Activated naive CD8-positive, alpha-beta T cell treated with anti-CD3 and anti-CD28 coated beads, Interleukin-2, amount 50 U/mL, for 24 hours (primary cell): ENCODE data around the gene EPAS1.

Experiments
- ATAC-seq: fragments of 150-1000 bp; cut with Tn5 transposase; one replicate; pipeline ENCODE4 v1.10.0; 2021
- DNase-seq: peaks from one replicate; pipeline ENCODE4 v3.0.0; 2021
- H3K27ac Mint-ChIP-seq: one replicate; pipeline ENCODE4 v1.8.0; 2021; ENCODE audit warnings: mild to moderate bottlenecking, mixed read lengths
- H3K27me3 Mint-ChIP-seq: one replicate; pipeline ENCODE4 v1.8.0; 2021; ENCODE audit warnings: mixed read lengths
- H3K36me3 Mint-ChIP-seq: one replicate; pipeline ENCODE4 v1.8.0; 2021; ENCODE audit warnings: low read depth, mixed read lengths
- H3K4me1 Mint-ChIP-seq: one replicate; pipeline ENCODE4 v1.8.0; 2021; ENCODE audit warnings: mixed read lengths
- H3K4me3 Mint-ChIP-seq: one replicate; pipeline ENCODE4 v1.8.0; 2021; ENCODE audit warnings: mild to moderate bottlenecking, moderate library complexity, mixed read lengths
- H3K9me3 Mint-ChIP-seq: one replicate; pipeline ENCODE4 v1.8.0; 2021; ENCODE audit warnings: mixed read lengths

The EPAS1 gene

GRCh38 chr2:46303233-46303632 is 6.0 kb downstream of the EPAS1 start:
- DNase-seq: no peak
- Mint-ChIP-seq H3K36me3 (no peaks in the 10 kb centered on the region), H3K4me1 (peaks cover 38% of the 10 kb centered on the region), H3K27me3 (peaks cover 73% of the 10 kb centered on the region), H3K4me3 (no peak overlapping the region), H3K9me3 (peaks cover 3% of the 10 kb centered on the region), H3K27ac (no peak overlapping the region)
- no peak for ATAC-seq

DNA sequence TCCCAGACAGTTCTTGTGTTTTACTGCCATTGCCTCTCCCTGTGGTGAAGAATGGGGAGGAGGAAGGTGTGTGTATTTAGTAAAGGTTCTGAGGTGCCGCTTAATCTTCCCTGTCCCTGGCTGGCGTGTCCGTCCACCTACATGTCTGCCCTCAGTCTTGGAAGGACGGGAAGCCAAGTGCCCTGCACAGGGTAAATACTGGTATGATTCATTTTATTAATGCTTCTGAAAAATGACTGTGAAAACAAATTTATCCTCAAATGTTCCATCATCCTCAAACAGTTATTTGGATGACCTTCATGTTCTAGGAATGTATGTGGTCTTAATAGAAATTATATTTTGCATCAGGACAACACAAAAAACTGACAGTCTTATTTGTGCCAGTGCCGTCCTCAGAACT is 6.6 kb downstream of the EPAS1 start:
- Mint-ChIP-seq H3K36me3 (no peaks in the 10 kb centered on the region), H3K27me3 (peaks cover 71% of the 10 kb centered on the region), H3K4me3 (no peak overlapping the region), H3K4me1 (peaks cover 35% of the 10 kb centered on the region), H3K27ac (no peak overlapping the region), H3K9me3 (peaks cover 3% of the 10 kb centered on the region)
- DNase-seq (no peak), ATAC-seq (no peak)

DNA sequence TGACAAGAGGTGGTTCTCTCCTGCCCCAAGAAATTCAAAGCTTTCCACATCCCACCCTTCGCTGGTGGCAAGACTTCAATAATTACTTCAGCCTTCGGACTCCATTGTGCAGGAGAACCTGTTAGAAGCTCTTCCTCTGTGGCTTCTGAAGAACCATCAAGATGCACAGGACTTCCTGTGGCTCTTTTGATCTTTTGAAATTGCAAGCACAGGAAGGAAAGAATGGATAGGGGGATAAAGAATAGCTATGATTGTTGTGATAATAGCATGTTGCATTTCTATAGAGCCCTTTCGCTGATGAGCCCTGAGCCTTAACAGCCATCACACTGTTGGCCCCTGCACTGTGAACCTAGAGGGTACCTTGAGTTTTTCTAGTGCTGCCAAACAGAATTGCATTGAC is 7.4 kb downstream of the EPAS1 start:
- Mint-ChIP-seq H3K4me1 (peaks cover 27% of the 10 kb centered on the region), H3K4me3 (no peak overlapping the region), H3K27ac (peak overlapping the region; percentile 29), H3K36me3 (no peaks in the 10 kb centered on the region), H3K9me3 (peaks cover 3% of the 10 kb centered on the region), H3K27me3 (peaks cover 68% of the 10 kb centered on the region)
- no peak for ATAC-seq
- no peak for DNase-seq

- no peaks in the 10 kb centered on the region for H3K36me3 Mint-ChIP-seq
- peaks cover 3% of the 10 kb centered on the region for H3K9me3 Mint-ChIP-seq
- DNase-seq (no peak), ATAC-seq (no peak)
- peaks cover 64% of the 10 kb centered on the region for H3K27me3 Mint-ChIP-seq
- H3K4me1 Mint-ChIP-seq: peaks cover 23% of the 10 kb centered on the region
- H3K27ac Mint-ChIP-seq: peak overlapping the region; percentile 29
- H3K4me3 Mint-ChIP-seq: no peak overlapping the region
Observed at GRCh38 chr2:46305187-46305586, 8.0 kb downstream of the EPAS1 start.

DNA sequence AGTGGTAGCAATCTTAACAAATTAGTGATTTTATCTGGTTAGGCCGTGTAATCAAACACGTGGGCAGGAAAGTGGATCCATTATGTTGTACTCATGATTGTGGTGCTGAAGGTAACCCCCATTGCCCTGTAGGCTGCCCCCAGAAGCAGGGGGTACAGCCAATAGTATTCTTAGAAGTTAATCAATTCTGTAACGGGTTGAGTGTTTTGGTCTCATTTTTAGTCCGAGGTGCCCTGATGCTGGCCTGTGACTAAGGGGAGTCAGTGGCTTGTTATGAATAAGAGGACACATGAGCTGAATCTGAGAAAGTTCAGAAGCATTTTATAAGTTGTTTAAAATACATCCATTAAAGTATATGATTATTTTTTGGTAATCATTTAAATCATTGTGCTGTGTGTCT is 8.6 kb downstream of the EPAS1 start:
- Mint-ChIP-seq H3K4me3 (no peak overlapping the region), H3K9me3 (peaks cover 3% of the 10 kb centered on the region), H3K4me1 (peaks cover 23% of the 10 kb centered on the region), H3K36me3 (no peaks in the 10 kb centered on the region), H3K27ac (no peak overlapping the region), H3K27me3 (peaks cover 60% of the 10 kb centered on the region)
- DNase-seq (no peak), ATAC-seq (peak; percentile 49)

GRCh38 chr2:46306330-46306751 is 9.1 kb downstream of the EPAS1 start:
- H3K27me3 Mint-ChIP-seq: peaks cover 57% of the 10 kb centered on the region
- DNase-seq: no peak
- ATAC-seq: no peak
- no peak overlapping the region for H3K27ac Mint-ChIP-seq
- H3K4me1 Mint-ChIP-seq: peaks cover 23% of the 10 kb centered on the region
- H3K4me3 Mint-ChIP-seq: no peak overlapping the region
- peaks cover 3% of the 10 kb centered on the region for H3K9me3 Mint-ChIP-seq
- no peaks in the 10 kb centered on the region for H3K36me3 Mint-ChIP-seq

DNA sequence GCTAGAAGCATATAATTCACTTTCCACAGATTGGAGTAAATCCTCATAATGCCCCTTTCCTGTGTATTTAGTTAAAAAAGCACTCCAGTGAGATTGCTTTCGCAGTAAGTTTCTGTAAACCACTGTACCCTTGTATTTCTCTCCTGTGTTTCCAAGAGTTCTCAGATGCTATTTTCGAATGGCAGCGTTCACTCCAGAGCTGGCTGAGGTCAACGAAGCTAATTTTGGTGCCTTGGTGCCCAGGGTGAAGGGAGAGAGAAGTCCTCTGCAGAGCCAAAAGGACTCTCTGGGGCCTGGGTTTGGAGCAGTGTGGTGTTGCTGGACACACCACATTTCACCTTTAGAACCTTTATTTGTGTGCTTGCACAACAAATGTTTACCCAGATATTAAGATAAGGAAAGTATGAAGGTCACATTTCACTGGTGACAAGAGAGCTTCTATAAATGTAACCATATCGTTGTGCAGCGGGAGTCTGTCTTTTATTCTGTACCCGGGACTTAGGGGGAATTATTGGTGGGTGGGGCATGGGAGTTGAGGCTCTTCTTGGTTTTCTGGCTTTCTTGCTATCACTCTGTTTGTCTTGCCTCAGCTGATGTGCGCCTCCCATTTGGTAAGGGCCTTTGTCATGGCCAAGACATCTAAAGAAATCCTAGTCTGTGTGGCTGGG is 9.9 kb downstream of the EPAS1 start:
- Mint-ChIP-seq H3K27ac (no peak overlapping the region), H3K9me3 (peaks cover 3% of the 10 kb centered on the region), H3K36me3 (no peaks in the 10 kb centered on the region), H3K27me3 (peaks cover 53% of the 10 kb centered on the region), H3K4me1 (peaks cover 23% of the 10 kb centered on the region), H3K4me3 (no peak overlapping the region)
- no peak for ATAC-seq
- no peak for DNase-seq

DNA sequence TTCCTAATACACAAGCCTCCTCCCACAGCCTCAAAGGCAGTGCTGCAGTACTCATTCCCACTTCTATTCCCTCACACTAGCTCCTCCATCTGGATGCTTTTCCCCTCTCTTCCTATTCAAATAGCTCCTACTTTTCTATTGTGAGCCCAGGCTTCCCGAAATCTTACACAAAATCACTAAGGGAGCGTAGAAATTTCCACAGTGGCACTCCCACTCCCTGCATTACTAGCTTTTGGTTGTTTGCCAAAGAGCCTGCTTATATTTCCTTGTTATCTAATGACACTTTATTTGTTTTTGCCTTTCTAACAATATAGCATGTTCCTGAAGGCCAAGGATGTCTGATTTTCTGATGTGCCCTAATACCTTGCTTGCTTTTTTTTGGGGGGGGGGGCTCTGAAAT is 10.9 kb downstream of the EPAS1 start:
- ATAC-seq (no peak), DNase-seq (no peak)
- Mint-ChIP-seq H3K9me3 (peaks cover 3% of the 10 kb centered on the region), H3K4me3 (no peak overlapping the region), H3K27ac (no peak overlapping the region), H3K36me3 (no peaks in the 10 kb centered on the region), H3K4me1 (peaks cover 23% of the 10 kb centered on the region), H3K27me3 (peaks cover 44% of the 10 kb centered on the region)

GRCh38 chr2:46308629-46309028 is 11.4 kb downstream of the EPAS1 start:
- H3K27me3 Mint-ChIP-seq: peaks cover 41% of the 10 kb centered on the region
- H3K4me1 Mint-ChIP-seq: peaks cover 22% of the 10 kb centered on the region
- no peak overlapping the region for H3K4me3 Mint-ChIP-seq
- H3K36me3 Mint-ChIP-seq: no peaks in the 10 kb centered on the region
- no peak overlapping the region for H3K27ac Mint-ChIP-seq
- DNase-seq: no peak
- peaks cover 3% of the 10 kb centered on the region for H3K9me3 Mint-ChIP-seq
- no peak for ATAC-seq

DNA sequence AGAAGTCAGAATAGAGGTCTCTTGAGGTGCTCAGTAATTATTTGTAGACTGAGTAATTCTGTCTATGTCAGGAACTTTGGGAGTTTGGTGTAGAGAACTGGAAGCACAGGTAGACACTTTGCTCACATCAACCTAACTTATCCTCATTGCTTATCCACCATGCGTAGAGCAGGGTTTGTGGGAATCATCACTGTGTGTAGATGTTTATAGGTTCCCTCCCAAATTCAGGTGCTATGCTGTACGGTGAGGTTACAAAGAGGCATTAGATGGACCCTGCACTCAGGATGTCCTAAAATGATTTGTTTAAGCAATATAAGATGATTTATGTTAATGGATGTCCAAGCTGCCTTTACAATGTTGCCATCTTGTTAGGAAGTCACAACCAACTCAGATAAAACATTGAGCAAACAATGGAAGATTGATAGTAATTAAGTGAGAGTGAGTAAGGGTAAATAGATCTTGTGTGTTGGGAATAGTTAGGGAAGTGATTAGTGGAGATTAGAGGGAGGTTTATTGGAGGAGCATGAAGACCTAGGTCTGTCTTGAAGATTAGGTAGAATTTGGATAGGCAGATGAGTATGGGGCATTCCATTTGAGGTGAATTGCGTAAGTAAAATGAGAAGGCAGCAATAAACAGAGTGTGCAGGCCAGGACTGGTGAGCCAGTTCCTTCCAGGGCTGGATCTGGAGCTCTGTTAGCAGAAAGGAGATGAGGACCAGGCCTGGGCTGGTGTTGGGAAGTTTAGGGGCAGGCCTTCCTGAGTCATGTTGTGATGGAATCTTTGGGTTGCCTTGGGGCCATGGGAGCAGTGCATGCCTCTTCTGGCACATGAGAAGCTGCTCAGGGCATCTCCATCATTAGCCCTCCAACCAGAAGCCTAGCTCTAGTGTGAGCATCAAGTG is 12.1 kb downstream of the EPAS1 start:
- Mint-ChIP-seq H3K4me3 (no peak overlapping the region), H3K9me3 (peaks cover 3% of the 10 kb centered on the region), H3K27me3 (peaks cover 35% of the 10 kb centered on the region), H3K36me3 (no peaks in the 10 kb centered on the region), H3K27ac (no peak overlapping the region), H3K4me1 (peaks cover 15% of the 10 kb centered on the region)
- DNase-seq: no peak
- no peak for ATAC-seq

DNA sequence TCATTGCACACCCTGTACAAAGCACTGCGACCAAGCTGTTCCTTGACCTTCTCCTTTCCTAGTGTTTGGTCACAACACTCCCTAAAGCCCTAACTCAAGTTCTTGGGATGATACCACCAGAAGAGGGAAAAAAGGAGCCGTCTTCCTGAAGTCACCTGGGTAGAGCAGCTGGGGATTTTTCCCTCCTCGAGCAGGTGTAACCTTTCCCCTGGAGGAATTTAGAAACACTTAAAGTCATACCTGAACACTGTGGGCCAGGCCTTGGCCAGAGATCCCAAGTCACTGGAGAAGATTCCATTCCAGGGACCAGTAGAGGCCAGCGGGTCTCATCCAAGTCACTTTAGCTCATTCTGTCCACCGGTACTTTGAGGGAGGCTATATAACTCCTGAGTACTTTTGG is 13.2 kb downstream of the EPAS1 start:
- Mint-ChIP-seq H3K9me3 (no peaks in the 10 kb centered on the region), H3K36me3 (no peaks in the 10 kb centered on the region), H3K27ac (no peak overlapping the region), H3K27me3 (peaks cover 28% of the 10 kb centered on the region), H3K4me3 (no peak overlapping the region), H3K4me1 (peaks cover 6% of the 10 kb centered on the region)
- ATAC-seq (no peak), DNase-seq (no peak)

GRCh38 chr2:46311651-46312223 is 14.5 kb downstream of the EPAS1 start:
- peaks cover 28% of the 10 kb centered on the region for H3K27me3 Mint-ChIP-seq
- H3K9me3 Mint-ChIP-seq: no peaks in the 10 kb centered on the region
- no peak overlapping the region for H3K27ac Mint-ChIP-seq

DNA sequence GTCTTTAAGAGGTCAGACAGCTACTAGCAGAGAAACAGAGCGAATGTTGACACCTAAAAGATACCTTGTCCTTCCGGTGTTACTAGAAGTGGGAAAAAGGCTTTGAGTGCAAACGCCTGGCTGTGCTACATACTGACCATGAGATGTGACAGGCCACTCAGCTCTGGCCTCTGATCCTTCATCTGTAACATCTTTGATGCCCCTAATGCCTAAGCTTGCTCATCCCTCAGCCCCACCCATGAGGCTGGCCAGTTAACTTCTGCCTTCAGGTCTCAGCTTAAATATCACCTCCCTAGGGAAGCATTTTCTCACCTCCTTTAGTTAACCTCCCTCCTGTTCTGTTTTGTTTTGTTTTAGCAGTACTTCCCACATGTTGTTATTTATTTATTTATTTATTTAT is 15.9 kb downstream of the EPAS1 start:
- no peak overlapping the region for H3K4me3 Mint-ChIP-seq
- no peaks in the 10 kb centered on the region for H3K36me3 Mint-ChIP-seq
- ATAC-seq (no peak), DNase-seq (no peak)
- no peaks in the 10 kb centered on the region for H3K9me3 Mint-ChIP-seq
- no peak overlapping the region for H3K27ac Mint-ChIP-seq
- peaks cover 2% of the 10 kb centered on the region for H3K4me1 Mint-ChIP-seq
- peaks cover 18% of the 10 kb centered on the region for H3K27me3 Mint-ChIP-seq

More at GRCh38 chr2:46311651-46312223, 14.5 kb downstream of the EPAS1 start:
- H3K4me3 Mint-ChIP-seq: no peak overlapping the region
- no peak for DNase-seq
- H3K36me3 Mint-ChIP-seq: no peaks in the 10 kb centered on the region
- H3K4me1 Mint-ChIP-seq: peaks cover 2% of the 10 kb centered on the region
- no peak for ATAC-seq

GRCh38 chr2:46314065-46314835 is 17.0 kb downstream of the EPAS1 start:
- Mint-ChIP-seq H3K4me1 (peaks cover 2% of the 10 kb centered on the region), H3K9me3 (no peaks in the 10 kb centered on the region), H3K4me3 (no peak overlapping the region), H3K27me3 (peaks cover 11% of the 10 kb centered on the region), H3K27ac (no peak overlapping the region), H3K36me3 (no peaks in the 10 kb centered on the region)
- DNase-seq: no peak
- ATAC-seq: no peak
